HL-60 (cell line): ENCODE data around the gene CTNNA2.

Experiments
- DNase-seq, 2 experiments: peaks; one replicate each; pipeline ENCODE4 v3.0.0-alpha.2; 2010 to 2020; ENCODE audit warnings: low read depth in 1 of 2, low spot score in 1 of 2
- H3K27ac ChIP-seq: fragments of 250-450 bp; sonication (Bioruptor Pico); replicated peaks from 2 replicates; pipeline ENCODE4 v1.5.1; 2020; ENCODE audit warnings: mild to moderate bottlenecking, moderate library complexity
- H3K27me3 ChIP-seq: fragments of 250-450 bp; sonication (Bioruptor Pico); 2 replicates; pipeline ENCODE4 v1.5.1; 2021; ENCODE audit warnings: mild to moderate bottlenecking, moderate library complexity; ENCODE audit not compliant: insufficient read depth, poor library complexity, severe bottlenecking
- H3K4me3 ChIP-seq: replicated peaks from 2 replicates; pipeline ENCODE4 v1.5.1; 2011; ENCODE audit warnings: mild to moderate bottlenecking, control low read depth, low read length; ENCODE audit not compliant: insufficient read depth
- CTCF ChIP-seq: IDR thresholded peaks from one replicate; pipeline ENCODE4 v1.5.1; 2011; ENCODE audit warnings: low read length, control low read depth, inconsistent platforms; ENCODE audit not compliant: insufficient read depth
- GABPA ChIP-seq: IDR thresholded peaks from 2 replicates; pipeline ENCODE4 v1.6.1; 2012; ENCODE audit warnings: low read depth
- POLR2AphosphoS5 ChIP-seq: IDR thresholded peaks from 2 replicates; pipeline ENCODE4 v1.6.1; 2012; ENCODE audit warnings: low read depth
- REST ChIP-seq: IDR thresholded peaks from 2 replicates; pipeline ENCODE4 v1.6.1; 2012; ENCODE audit warnings: low read depth; ENCODE audit not compliant: insufficient replicate concordance
- SPI1 ChIP-seq: IDR thresholded peaks from 2 replicates; pipeline ENCODE4 v1.6.1; 2012; ENCODE audit warnings: low read depth, mild to moderate bottlenecking, borderline replicate concordance

Gene CTNNA2

GRCh38 chr2:80396276-80396675, 883.4 kb downstream of the CTNNA2 start:
- DNase-seq, result no peak
- Histone ChIP-seq H3K4me3 (no peak overlapping the region), H3K27me3 (no peaks in the 10 kb centered on the region), H3K27ac (no peak overlapping the region)
- TF ChIP-seq SPI1, result no peak
- no peak for TF ChIP-seq REST
- TF ChIP-seq POLR2AphosphoS5, result no peak
- no peak for TF ChIP-seq GABPA
- TF ChIP-seq CTCF, result no peak

- DNase-seq, result no peak
These were observed 890.2 kb downstream of the CTNNA2 start for GRCh38 chr2:80403081-80403480.

GRCh38 chr2:80407377-80407776, 894.5 kb downstream of the CTNNA2 start:
- DNase-seq, result no peak
- Histone ChIP-seq H3K4me3 (no peak overlapping the region), H3K27ac (no peak overlapping the region), H3K27me3 (no peaks in the 10 kb centered on the region)
- TF ChIP-seq REST (no peak), GABPA (no peak), SPI1 (no peak), POLR2AphosphoS5 (no peak), CTCF (no peak)

More at GRCh38 chr2:80403081-80403480, 890.2 kb downstream of the CTNNA2 start:
- TF ChIP-seq GABPA, result no peak
- no peak for TF ChIP-seq SPI1
- no peak for TF ChIP-seq REST
- no peak for TF ChIP-seq POLR2AphosphoS5
- TF ChIP-seq CTCF, result no peak
- H3K27ac ChIP-seq, result no peak overlapping the region
- H3K27me3 ChIP-seq, result no peaks in the 10 kb centered on the region
- H3K4me3 ChIP-seq, result no peak overlapping the region
